ENCODE results near the gene CRLF2. TPM values are rescaled to one million over a fixed set of nuclear protein-coding genes. Genes with fewer than 3 reads are reported as not detected.

CRLF2 gene
- total RNA-seq, 2 experiments from 2014 or later, result 0.16 to 0.42 TPM

DNA sequence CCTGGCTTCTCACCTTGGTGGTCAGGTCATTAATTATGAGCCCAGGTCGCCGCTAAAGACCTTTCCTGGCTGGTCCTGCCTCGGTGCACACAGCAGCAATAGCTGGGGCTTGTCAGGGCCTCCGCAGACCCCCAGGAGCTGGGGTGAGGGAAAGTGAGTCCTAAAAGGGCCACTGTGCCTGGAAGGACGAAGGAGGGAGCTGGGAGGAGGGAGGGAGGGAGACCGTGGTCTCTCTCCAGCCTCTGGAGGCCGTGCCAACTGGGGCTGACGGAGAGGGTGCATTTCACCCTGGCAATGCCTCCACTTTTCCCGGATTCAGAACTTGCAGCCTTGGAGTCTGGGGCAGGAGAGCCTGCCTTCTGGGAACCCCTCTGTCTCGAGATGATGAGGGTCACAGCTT, 60.4 kb downstream of the CRLF2 start:
- no peak overlapping the region for H3K4me3 ChIP-seq (ENCODE audit: low read length)
- H3K27ac ChIP-seq (ENCODE audit: low read depth in 1 of 2, low read length in 2 of 2), result no peak overlapping the region
- no peak overlapping the region for H3K27ac Mint-ChIP-seq
- POLR2A ChIA-PET, result no interaction called here
- no peaks in the 10 kb centered on the region for H3K27me3 ChIP-seq (ENCODE audit: control insufficient read depth in 1 of 2, insufficient read depth in 2 of 2, low read length in 2 of 2)
- no peaks in the 10 kb centered on the region for H3K4me1 Mint-ChIP-seq (ENCODE audit: low read depth)
- H3K36me3 ChIP-seq (ENCODE audit: insufficient read depth, low read length), result no peaks in the 10 kb centered on the region
- CTCF ChIA-PET, result no interaction called here
- no peaks in the 10 kb centered on the region for H3K4me1 ChIP-seq (ENCODE audit: insufficient read depth, low read length)
- no peak for TF ChIP-seq CTCF (IDR thresholded peaks at IDR 0.05)
- H3K27me3 Mint-ChIP-seq, result peaks cover 5% of the 10 kb centered on the region
- H3K4me3 Mint-ChIP-seq, result no peak overlapping the region
- intact Hi-C loops (cut with DNase I, micrococcal nuclease), result loop anchor here in 1 of 2 experiments (10.0 kb wide), 1 partner anchor 827 kb away; no protein-coding TSS in a partner anchor
- no peaks in the 10 kb centered on the region for H3K9me3 Mint-ChIP-seq
- DNase-seq (no peak), ATAC-seq (ENCODE audit: poor library complexity) (no peak)
- H3K36me3 Mint-ChIP-seq (ENCODE audit: low read depth), result no peaks in the 10 kb centered on the region
- no peaks in the 10 kb centered on the region for H3K9me3 ChIP-seq (ENCODE audit: control insufficient read depth in 1 of 2, insufficient read depth in 1 of 2, low read length in 2 of 2)

DNA sequence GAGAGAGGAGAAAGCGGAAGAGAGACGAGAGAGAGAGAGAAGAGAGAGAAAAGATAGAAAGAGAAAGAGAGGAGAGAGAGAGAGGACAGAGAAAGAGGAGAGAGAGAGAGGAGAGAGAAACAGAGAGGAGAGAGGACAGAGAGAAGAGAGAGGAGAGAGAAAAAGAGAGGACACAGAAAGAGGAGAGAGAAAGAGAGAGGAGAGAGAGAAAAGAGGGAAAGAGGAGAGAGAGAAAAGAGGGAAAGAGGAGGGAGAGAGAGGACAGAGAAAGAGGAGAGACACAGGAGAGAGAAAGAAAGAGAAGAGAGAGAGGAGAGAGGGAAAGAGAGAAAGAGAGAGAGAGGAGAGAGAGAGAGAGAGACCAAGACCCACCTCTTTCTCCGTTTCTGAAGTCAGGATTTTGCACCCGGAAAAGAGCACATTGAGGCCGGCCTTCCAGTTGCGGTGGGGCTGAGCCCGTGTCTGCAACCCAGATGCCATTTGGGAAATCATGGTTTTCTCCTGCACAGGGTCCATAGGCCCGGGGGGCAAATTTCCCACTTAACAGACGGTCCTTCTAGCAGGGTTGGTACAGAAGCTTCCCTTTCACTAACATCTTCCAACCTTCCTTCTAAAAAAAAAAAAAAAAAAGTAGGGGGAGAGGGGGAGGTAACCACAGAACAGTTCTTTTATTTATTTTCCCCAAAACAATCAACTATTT, 60.9 kb downstream of the CRLF2 start:
- Histone ChIP-seq H3K4me1 (ENCODE audit: insufficient read depth, low read length) (no peaks in the 10 kb centered on the region), H3K4me3 (ENCODE audit: low read length) (no peak overlapping the region), H3K27me3 (ENCODE audit: control insufficient read depth in 1 of 2, insufficient read depth in 2 of 2, low read length in 2 of 2) (no peaks in the 10 kb centered on the region), H3K27ac (ENCODE audit: low read depth in 1 of 2, low read length in 2 of 2) (no peak overlapping the region), H3K9me3 (ENCODE audit: control insufficient read depth in 1 of 2, insufficient read depth in 1 of 2, low read length in 2 of 2) (no peaks in the 10 kb centered on the region), H3K36me3 (ENCODE audit: insufficient read depth, low read length) (no peaks in the 10 kb centered on the region)
- POLR2A ChIA-PET, result no interaction called here
- no peak overlapping the region for H3K4me3 Mint-ChIP-seq
- no peaks in the 10 kb centered on the region for H3K9me3 Mint-ChIP-seq
- H3K27ac Mint-ChIP-seq, result no peak overlapping the region
- H3K4me1 Mint-ChIP-seq (ENCODE audit: low read depth), result no peaks in the 10 kb centered on the region
- no peak for TF ChIP-seq CTCF (IDR thresholded peaks at IDR 0.05)
- intact Hi-C loops (cut with DNase I, micrococcal nuclease), result loop anchor here in 1 of 2 experiments (10.0 kb wide), 1 partner anchor 827 kb away; no protein-coding TSS in a partner anchor
- CTCF ChIA-PET, result no interaction called here
- peaks cover 5% of the 10 kb centered on the region for H3K27me3 Mint-ChIP-seq
- ATAC-seq (ENCODE audit: poor library complexity) (no peak), DNase-seq (no peak)
- no peaks in the 10 kb centered on the region for H3K36me3 Mint-ChIP-seq (ENCODE audit: low read depth)

DNA sequence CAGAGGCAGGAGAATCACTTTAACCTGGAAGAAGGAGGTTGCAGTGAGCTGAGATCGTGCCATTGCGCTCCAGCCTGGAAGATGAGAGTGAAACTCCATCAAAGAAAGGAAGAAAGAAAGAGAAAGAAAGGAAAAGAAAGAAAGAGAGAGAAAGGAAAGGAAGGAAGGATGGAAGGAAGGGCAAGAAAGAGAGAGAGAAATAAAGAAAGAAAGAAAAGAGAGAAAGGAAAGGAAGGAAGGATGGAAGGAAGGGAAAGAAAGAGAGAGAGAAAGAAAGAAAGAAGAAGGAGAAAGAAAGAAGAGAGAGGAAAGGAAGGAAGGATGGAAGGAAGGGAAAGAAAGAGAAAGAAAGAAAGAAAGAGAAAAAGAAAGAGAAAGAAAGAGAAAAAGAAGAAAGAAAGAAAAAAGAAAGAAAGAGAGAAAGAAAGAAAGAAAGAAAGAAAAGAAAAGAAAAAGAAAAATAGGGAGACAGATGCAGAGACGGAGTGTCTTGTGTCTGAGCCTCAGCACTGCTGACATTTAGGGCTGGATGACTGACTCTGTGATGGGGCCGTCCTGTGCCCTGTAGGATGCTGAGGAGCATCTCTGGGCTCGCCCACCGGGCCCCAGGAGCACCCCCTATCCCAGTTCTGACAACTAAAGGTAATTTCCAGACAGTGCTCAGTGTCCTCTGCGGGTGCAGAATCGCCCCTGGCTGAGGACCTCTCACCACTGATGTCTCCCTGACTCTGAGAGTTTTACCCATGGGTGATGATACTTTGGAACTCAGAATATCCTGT, 61.7 kb downstream of the CRLF2 start:
- TF ChIP-seq CTCF (IDR thresholded peaks at IDR 0.05), result no peak
- ATAC-seq (ENCODE audit: poor library complexity) (no peak), DNase-seq (no peak)
- Histone ChIP-seq H3K27me3 (ENCODE audit: control insufficient read depth in 1 of 2, insufficient read depth in 2 of 2, low read length in 2 of 2) (no peaks in the 10 kb centered on the region), H3K4me3 (ENCODE audit: low read length) (no peak overlapping the region), H3K9me3 (ENCODE audit: control insufficient read depth in 1 of 2, insufficient read depth in 1 of 2, low read length in 2 of 2) (no peaks in the 10 kb centered on the region), H3K36me3 (ENCODE audit: insufficient read depth, low read length) (no peaks in the 10 kb centered on the region), H3K4me1 (ENCODE audit: insufficient read depth, low read length) (no peaks in the 10 kb centered on the region), H3K27ac (ENCODE audit: low read depth in 1 of 2, low read length in 2 of 2) (no peak overlapping the region)
- Mint-ChIP-seq H3K4me1 (ENCODE audit: low read depth) (no peaks in the 10 kb centered on the region), H3K36me3 (ENCODE audit: low read depth) (no peaks in the 10 kb centered on the region), H3K27me3 (peaks cover 5% of the 10 kb centered on the region), H3K4me3 (no peak overlapping the region), H3K9me3 (no peaks in the 10 kb centered on the region), H3K27ac (no peak overlapping the region)
- POLR2A ChIA-PET, result no interaction called here
- intact Hi-C loops (cut with DNase I, micrococcal nuclease), result loop anchor here in 1 of 2 experiments (10.0 kb wide), 1 partner anchor 826 kb away; no protein-coding TSS in a partner anchor
- CTCF ChIA-PET, result no interaction called here
